ENCODE measurements around the gene DXO. TPM values are rescaled to one million over a fixed set of nuclear protein-coding genes. Genes with fewer than 3 reads are reported as not detected.

DXO gene
- polyA plus RNA-seq, 3 donors: 5.5 to 49.6 (median 10.4) TPM

- intact Hi-C loops (cut with micrococcal nuclease): loop anchor here in 1 of 2 donors (5.0 kb wide), 1 partner anchor 36 kb away; no protein-coding TSS in a partner anchor
- WGBS (ENCODE audit: insufficient coverage): no CpG with 5 or more reads among the region's 3 CpGs
- no peak overlapping the region for H2AFZ ChIP-seq (ENCODE audit: insufficient read depth, low read depth, low read length, poor library complexity, severe bottlenecking)
- Mint-ChIP-seq H3K36me3 (no peaks in the 10 kb centered on the region), H3K4me3 (no peak overlapping the region), H3K27ac (no peak overlapping the region), H3K9me3 (peaks cover 0 to 2% (median 0%) of the 10 kb centered on the region in 7 donors), H3K4me1 (peaks cover 11% of the 10 kb centered on the region), H3K27me3 (ENCODE audit: low read depth in 3 of 3) (peaks cover 12 to 34% (median 30%) of the 10 kb centered on the region in 3 donors)
- H3K4me3 ChIP-seq (replicated peaks in 1 of 3; ENCODE audit: low read depth in 2 of 3, low read length in 3 of 3): no peak overlapping the region
- peaks cover 3 to 4% of the 10 kb centered on the region in 2 donors for H3K4me1 ChIP-seq (ENCODE audit: control insufficient read depth in 1 of 2, insufficient read depth in 2 of 2, low read length in 2 of 2)
- no peak overlapping the region for H3K9ac ChIP-seq (ENCODE audit: insufficient read depth, low read length, poor library complexity, severe bottlenecking)
- H4K20me1 ChIP-seq (ENCODE audit: insufficient read depth, low read length): no peaks in the 10 kb centered on the region
- H3K4me2 ChIP-seq (replicated peaks; ENCODE audit: extremely low read depth, low read length, poor library complexity, severe bottlenecking): no peak overlapping the region
- no peaks in the 10 kb centered on the region for H3K27me3 ChIP-seq (ENCODE audit: control insufficient read depth in 2 of 2, insufficient read depth in 2 of 2, low read length in 2 of 2)
- H3K36me3 ChIP-seq (replicated peaks in 1 of 2; ENCODE audit: control insufficient read depth in 1 of 2, insufficient read depth in 2 of 2, low read length in 2 of 2): no peaks in the 10 kb centered on the region
- H3K79me2 ChIP-seq (ENCODE audit: insufficient read depth, low read length): no peaks in the 10 kb centered on the region
- H3K9me3 ChIP-seq (replicated peaks in 1 of 2; ENCODE audit: control insufficient read depth in 1 of 2, insufficient read depth in 1 of 2, low read length in 2 of 2): no peaks in the 10 kb centered on the region
- no peak for DNase-seq
- TF ChIP-seq CTCF (IDR thresholded peaks at IDR 0.05): no peak
- no peak overlapping the region for H3K27ac ChIP-seq (ENCODE audit: low read depth in 1 of 2, low read length in 2 of 2)
These were observed 28.2 kb downstream of the DXO start for GRCh38 chr6:31943742-31944141.

GRCh38 chr6:31940256-31940664 is 31.7 kb downstream of the DXO start:
- no peak overlapping the region for H3K27ac Mint-ChIP-seq
- DNase-seq: no peak
- H3K9me3 ChIP-seq (replicated peaks in 1 of 2; ENCODE audit: control insufficient read depth in 1 of 2, insufficient read depth in 1 of 2, low read length in 2 of 2): no peaks in the 10 kb centered on the region
- no peak overlapping the region for H3K9ac ChIP-seq (ENCODE audit: insufficient read depth, low read length, poor library complexity, severe bottlenecking)
- no peak overlapping the region for H3K27ac ChIP-seq (ENCODE audit: low read depth in 1 of 2, low read length in 2 of 2)
- H3K79me2 ChIP-seq (ENCODE audit: insufficient read depth, low read length): no peaks in the 10 kb centered on the region
- no peaks in the 10 kb centered on the region for H3K36me3 ChIP-seq (replicated peaks in 1 of 2; ENCODE audit: control insufficient read depth in 1 of 2, insufficient read depth in 2 of 2, low read length in 2 of 2)
- H3K4me3 ChIP-seq (replicated peaks in 1 of 3; ENCODE audit: low read depth in 2 of 3, low read length in 3 of 3): no peak overlapping the region
- intact Hi-C loops (cut with micrococcal nuclease): loop anchor here in 1 of 2 donors (5.0 kb wide), 1 partner anchor 33 kb away; no protein-coding TSS in a partner anchor
- H3K4me1 ChIP-seq (ENCODE audit: control insufficient read depth in 1 of 2, insufficient read depth in 2 of 2, low read length in 2 of 2): peaks cover 0 to under 1% of the 10 kb centered on the region in 2 donors
- 18% methylated on average over 5 of the region's 6 CpGs for WGBS (ENCODE audit: insufficient coverage)
- peaks cover 2% of the 10 kb centered on the region for H3K4me1 Mint-ChIP-seq
- no peaks in the 10 kb centered on the region for H4K20me1 ChIP-seq (ENCODE audit: insufficient read depth, low read length)
- H2AFZ ChIP-seq (ENCODE audit: insufficient read depth, low read depth, low read length, poor library complexity, severe bottlenecking): no peak overlapping the region
- TF ChIP-seq CTCF (IDR thresholded peaks at IDR 0.05): no peak
- H3K36me3 Mint-ChIP-seq: no peaks in the 10 kb centered on the region
- no peak overlapping the region for H3K4me2 ChIP-seq (replicated peaks; ENCODE audit: extremely low read depth, low read length, poor library complexity, severe bottlenecking)
- no peak overlapping the region for H3K4me3 Mint-ChIP-seq
- H3K27me3 ChIP-seq (ENCODE audit: control insufficient read depth in 2 of 2, insufficient read depth in 2 of 2, low read length in 2 of 2): no peaks in the 10 kb centered on the region
- peaks cover 0 to 2% (median 0%) of the 10 kb centered on the region in 7 donors for H3K9me3 Mint-ChIP-seq
- H3K27me3 Mint-ChIP-seq (ENCODE audit: low read depth in 3 of 3): peaks cover 9 to 21% (median 19%) of the 10 kb centered on the region in 3 donors

All from CD14-positive monocyte (primary cell).